ENCODE measurements around the gene NGEF. TPM values are rescaled to one million over a fixed set of nuclear protein-coding genes. Genes with fewer than 3 reads are reported as not detected.

The NGEF gene
- total RNA-seq, 4 donors from 2014 or later: 14.4 to 25.0 (median 17.9) TPM

DNA sequence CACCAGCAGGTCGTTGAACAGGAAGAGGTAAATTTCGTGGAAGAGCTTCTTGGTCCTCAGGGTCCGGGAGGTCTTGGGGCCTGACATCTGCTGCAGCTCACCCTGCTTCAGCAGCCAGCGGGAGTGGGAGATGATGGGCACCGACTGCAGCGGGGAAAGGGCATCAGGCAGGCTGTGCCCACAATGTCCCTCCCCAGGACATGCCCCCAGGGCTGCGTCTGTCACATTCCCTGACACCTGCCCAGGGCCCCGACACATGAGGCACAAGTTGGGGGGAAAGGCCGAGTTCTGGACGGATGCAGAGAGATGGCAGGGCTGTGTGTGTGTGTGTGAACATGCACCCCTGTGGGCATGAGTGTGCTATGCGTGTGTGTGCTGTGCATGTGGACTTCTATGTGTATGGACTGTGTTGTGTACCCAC lies 129.0 kb downstream of the NGEF start:
- 89% methylated on average over 11 of the region's 11 CpGs for WGBS
- peaks cover 12% of the 10 kb centered on the region for H3K4me1 ChIP-seq
- peak in 1 of 2 donors; percentile 71 for DNase-seq (ENCODE audit: low spot score in 2 of 2)
- no peaks in the 10 kb centered on the region for H3K9me3 ChIP-seq
- TF ChIP-seq, protein P1, sequence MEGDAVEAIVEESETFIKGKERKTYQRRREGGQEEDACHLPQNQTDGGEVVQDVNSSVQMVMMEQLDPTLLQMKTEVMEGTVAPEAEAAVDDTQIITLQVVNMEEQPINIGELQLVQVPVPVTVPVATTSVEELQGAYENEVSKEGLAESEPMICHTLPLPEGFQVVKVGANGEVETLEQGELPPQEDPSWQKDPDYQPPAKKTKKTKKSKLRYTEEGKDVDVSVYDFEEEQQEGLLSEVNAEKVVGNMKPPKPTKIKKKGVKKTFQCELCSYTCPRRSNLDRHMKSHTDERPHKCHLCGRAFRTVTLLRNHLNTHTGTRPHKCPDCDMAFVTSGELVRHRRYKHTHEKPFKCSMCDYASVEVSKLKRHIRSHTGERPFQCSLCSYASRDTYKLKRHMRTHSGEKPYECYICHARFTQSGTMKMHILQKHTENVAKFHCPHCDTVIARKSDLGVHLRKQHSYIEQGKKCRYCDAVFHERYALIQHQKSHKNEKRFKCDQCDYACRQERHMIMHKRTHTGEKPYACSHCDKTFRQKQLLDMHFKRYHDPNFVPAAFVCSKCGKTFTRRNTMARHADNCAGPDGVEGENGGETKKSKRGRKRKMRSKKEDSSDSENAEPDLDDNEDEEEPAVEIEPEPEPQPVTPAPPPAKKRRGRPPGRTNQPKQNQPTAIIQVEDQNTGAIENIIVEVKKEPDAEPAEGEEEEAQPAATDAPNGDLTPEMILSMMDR (IDR thresholded peaks at IDR 0.05): no peak
- no peak for TF ChIP-seq EP300 (IDR thresholded peaks at IDR 0.05)
- TF ChIP-seq POLR2AphosphoS5 (IDR thresholded peaks at IDR 0.05): no peak
- no peak for TF ChIP-seq POLR2A (IDR thresholded peaks at IDR 0.05)
- H3K27me3 ChIP-seq: no peaks in the 10 kb centered on the region
- H3K36me3 ChIP-seq: peaks cover 13% of the 10 kb centered on the region
- no peak overlapping the region for H3K4me3 ChIP-seq
- no peak overlapping the region for H3K27ac ChIP-seq

DNA sequence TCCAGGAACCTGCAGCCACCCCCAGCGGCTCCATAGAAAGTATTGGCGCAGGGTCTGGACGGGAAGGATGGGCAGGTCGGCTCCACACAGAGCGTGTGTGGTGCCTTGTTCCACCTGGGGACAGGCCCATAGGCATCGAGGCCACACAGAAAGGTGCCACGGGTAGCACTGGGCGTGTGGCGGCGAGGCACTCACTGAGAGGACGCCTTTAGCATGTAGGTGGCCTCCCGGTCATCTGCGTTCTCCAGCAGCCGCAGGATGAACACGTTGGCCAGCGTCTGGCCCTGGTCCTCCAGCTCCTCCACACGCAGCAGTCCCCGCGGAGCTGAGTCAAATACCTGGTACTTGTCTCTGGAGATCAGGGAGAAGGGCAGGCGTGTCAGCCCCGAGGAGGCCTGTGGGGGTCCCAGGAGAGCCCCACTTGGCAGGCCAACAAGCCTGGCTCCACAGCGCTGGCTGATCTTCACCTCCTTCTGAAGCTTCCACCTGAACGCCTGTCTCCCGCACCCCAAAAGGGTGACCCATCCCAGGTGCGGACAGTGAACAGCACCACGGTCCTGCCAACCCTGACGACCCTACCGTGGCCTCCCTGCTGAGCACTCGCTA lies 129.8 kb downstream of the NGEF start:
- Histone ChIP-seq H3K36me3 (peaks cover 13% of the 10 kb centered on the region), H3K9me3 (no peaks in the 10 kb centered on the region), H3K27ac (no peak overlapping the region), H3K4me3 (no peak overlapping the region), H3K27me3 (no peaks in the 10 kb centered on the region), H3K4me1 (peaks cover 12% of the 10 kb centered on the region)
- TF ChIP-seq EP300 (IDR thresholded peaks at IDR 0.05) (no peak), POLR2AphosphoS5 (IDR thresholded peaks at IDR 0.05) (no peak), POLR2A (IDR thresholded peaks at IDR 0.05) (no peak)
- TF ChIP-seq, protein P1 (IDR thresholded peaks at IDR 0.05): no peak
- WGBS: 91% methylated on average over 21 of the region's 29 CpGs
- DNase-seq (ENCODE audit: low spot score in 2 of 2): peak; percentile 55 to 71

DNA sequence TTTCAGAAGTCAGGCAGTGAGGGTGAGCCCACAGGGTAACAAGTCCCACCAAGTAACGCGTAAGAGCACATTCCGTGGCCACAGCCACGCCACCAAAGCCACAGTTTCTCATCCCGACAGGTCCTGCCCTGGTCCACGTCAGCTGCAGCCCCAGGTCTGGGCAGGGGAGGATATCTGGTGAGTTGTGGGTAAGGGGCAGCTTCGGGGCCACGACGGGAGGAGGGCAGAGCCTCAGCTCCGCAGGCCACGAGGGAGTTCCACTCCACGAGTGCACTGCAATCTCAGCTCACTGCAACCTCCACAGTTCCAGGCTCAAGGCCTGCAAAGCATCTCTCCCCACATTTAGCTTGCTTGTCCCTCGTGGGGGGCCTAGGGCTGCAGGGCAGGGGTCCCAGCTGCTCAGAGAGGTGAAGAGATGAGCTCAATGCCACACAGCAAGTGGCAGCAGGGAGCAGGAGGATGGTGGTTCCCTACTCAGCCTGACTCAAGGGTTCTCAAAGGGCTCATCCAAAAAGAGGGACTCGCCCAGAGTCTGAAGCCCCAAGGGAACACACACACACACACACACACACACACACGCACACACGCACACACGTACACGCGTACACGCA lies 130.4 kb downstream of the NGEF start:
- Histone ChIP-seq H3K27me3 (no peaks in the 10 kb centered on the region), H3K36me3 (peaks cover 12% of the 10 kb centered on the region), H3K4me3 (no peak overlapping the region), H3K4me1 (peaks cover 12% of the 10 kb centered on the region), H3K9me3 (no peaks in the 10 kb centered on the region), H3K27ac (no peak overlapping the region)
- TF ChIP-seq, protein P1 (IDR thresholded peaks at IDR 0.05): no peak
- TF ChIP-seq EP300 (IDR thresholded peaks at IDR 0.05): no peak
- TF ChIP-seq POLR2A (IDR thresholded peaks at IDR 0.05): no peak
- TF ChIP-seq POLR2AphosphoS5 (IDR thresholded peaks at IDR 0.05): no peak
- 95% methylated on average over 7 of the region's 20 CpGs for WGBS
- no peak for DNase-seq (ENCODE audit: low spot score in 2 of 2)

DNA sequence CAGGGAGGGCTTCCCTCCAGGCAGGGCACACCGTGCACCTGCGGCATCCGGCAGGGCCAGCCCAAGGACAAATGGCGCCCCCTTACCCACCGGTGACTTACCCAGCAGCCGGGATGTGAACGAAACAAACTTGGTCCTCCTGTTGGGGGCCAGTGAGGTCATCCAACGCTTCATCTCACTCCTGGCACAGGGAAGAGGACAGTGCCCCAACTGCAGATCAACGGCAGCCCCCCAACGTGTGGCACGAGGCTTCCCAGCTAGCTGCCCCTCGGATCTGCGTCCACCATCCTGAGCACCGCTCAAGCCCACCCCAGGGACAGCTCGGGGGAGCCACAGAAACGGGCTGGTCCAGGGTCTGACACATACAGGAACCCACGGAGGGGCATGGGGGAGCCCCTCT lies 131.0 kb downstream of the NGEF start:
- Histone ChIP-seq H3K9me3 (no peaks in the 10 kb centered on the region), H3K4me1 (peaks cover 14% of the 10 kb centered on the region), H3K4me3 (no peak overlapping the region), H3K27ac (no peak overlapping the region), H3K27me3 (no peaks in the 10 kb centered on the region), H3K36me3 (peaks cover 10% of the 10 kb centered on the region)
- WGBS: no CpG with 5 or more reads among the region's 17 CpGs
- TF ChIP-seq POLR2A (IDR thresholded peaks at IDR 0.05): no peak
- TF ChIP-seq EP300 (IDR thresholded peaks at IDR 0.05): no peak
- TF ChIP-seq, protein P1 (IDR thresholded peaks at IDR 0.05): no peak
- no peak for TF ChIP-seq POLR2AphosphoS5 (IDR thresholded peaks at IDR 0.05)
- peak in 1 of 2 donors; percentile 70 for DNase-seq (ENCODE audit: low spot score in 2 of 2)

DNA sequence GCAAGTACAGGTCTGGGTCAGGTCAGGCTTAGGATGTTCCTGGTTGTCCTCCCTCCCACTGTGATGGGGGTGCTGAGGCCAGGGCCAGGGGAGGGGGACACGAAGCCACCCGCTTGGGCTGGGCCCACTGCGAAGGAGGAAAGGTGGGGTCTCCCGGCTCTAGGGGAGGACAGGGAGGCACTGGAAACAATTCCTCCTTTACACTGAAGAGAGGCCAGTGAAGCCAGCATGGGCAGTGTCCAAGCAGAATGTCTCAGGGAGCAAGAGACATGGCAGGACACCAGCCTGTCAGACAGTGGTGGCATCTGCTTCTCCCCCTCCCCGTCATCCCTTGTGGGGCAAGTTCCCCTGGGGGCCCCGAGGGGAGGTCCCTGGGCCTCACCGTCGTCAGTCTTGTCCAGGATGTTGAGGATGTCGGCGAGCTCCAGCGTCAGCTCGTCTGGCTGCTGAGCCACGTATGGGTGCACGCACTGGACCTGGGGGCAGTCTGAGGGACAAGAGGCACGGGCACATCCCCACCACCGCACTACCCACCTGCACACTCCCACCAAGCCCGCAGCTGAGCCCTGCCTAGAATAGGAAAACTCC lies 132.2 kb downstream of the NGEF start:
- peak; percentile 44 to 74 for DNase-seq (ENCODE audit: low spot score in 2 of 2)
- TF ChIP-seq POLR2A (IDR thresholded peaks at IDR 0.05) (no peak), POLR2AphosphoS5 (IDR thresholded peaks at IDR 0.05) (no peak), EP300 (IDR thresholded peaks at IDR 0.05) (no peak)
- TF ChIP-seq, protein P1 (IDR thresholded peaks at IDR 0.05): no peak
- WGBS: 86% methylated on average over 11 of the region's 17 CpGs

More for the DNA sequence above, 132.2 kb downstream of the NGEF start:
- Histone ChIP-seq H3K9me3 (no peaks in the 10 kb centered on the region), H3K4me3 (no peak overlapping the region), H3K27ac (no peak overlapping the region), H3K4me1 (peaks cover 23% of the 10 kb centered on the region), H3K27me3 (peaks cover 11% of the 10 kb centered on the region), H3K36me3 (peaks cover 10% of the 10 kb centered on the region)

Measured in suprapubic skin (tissue), 4 donors.